Neural cell (in vitro differentiated cells): ENCODE measurements around the gene GRIN3A.

Experiments
- CTCF ChIP-seq: fragments of 450-650 bp; IDR thresholded peaks from 2 replicates; pipeline ENCODE4 v1.5.1; 2014; ENCODE audit warnings: antibody characterized with exemption, mild to moderate bottlenecking, moderate library complexity; ENCODE audit not compliant: poor library complexity, severe bottlenecking
- EP300 ChIP-seq: fragments of 450-650 bp; conservative IDR thresholded peaks from 2 replicates; pipeline ENCODE4 v1.6.1; 2014; ENCODE audit warnings: antibody characterized with exemption, mild to moderate bottlenecking, moderate library complexity; ENCODE audit not compliant: poor library complexity, severe bottlenecking
- POLR2AphosphoS5 ChIP-seq: IDR thresholded peaks from 2 replicates; pipeline ENCODE4 v1.6.1; 2012
- REST ChIP-seq: IDR thresholded peaks from 2 replicates; pipeline ENCODE4 v1.6.1; 2012; ENCODE audit warnings: borderline replicate concordance
- TAF1 ChIP-seq: IDR thresholded peaks from 2 replicates; pipeline ENCODE4 v1.6.1; 2012; ENCODE audit warnings: low read depth

DNA sequence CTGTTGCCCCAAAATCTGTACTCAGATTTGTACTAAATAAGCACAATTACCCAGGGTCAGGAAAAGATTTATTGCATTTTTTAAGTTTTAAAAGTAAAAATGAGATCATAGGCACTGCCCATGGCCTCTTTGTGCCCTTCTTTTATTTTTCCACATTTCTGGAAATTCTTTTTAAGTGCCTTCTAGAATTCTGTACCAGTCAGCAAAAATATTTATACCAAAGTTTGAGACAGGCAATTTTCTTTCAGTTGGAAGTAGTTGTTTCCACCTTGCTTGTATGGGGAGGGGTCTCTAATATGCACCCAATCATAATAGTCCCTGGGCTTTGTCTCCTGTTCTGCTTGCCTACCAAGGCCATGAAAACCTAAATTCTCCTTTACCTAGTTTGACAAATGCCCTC lies 210.4 kb downstream of the GRIN3A start:
- TF ChIP-seq POLR2AphosphoS5 (no peak), CTCF (no peak), REST (no peak), EP300 (no peak), TAF1 (no peak)
